Amniotic epithelial cell (primary cell): ENCODE measurements around the gene MRTFB.

ENCODE experiments used
- DNase-seq: peaks from one replicate; pipeline ENCODE4 v3.0.0-alpha.2; 2010; ENCODE audit warnings: low read depth

MRTFB gene

GRCh38 chr16:14062261-14062660 lies 8.9 kb upstream of the MRTFB start:
- no peak for DNase-seq

GRCh38 chr16:14063618-14064581 lies 7.2 kb upstream of the MRTFB start:
- DNase-seq = no peak

- DNase-seq = no peak
These were observed 1.3 kb upstream of the MRTFB start for GRCh38 chr16:14069818-14070217.

- DNase-seq = no peak
These were observed 603 bp upstream of the MRTFB start for GRCh38 chr16:14070555-14070876.

GRCh38 chr16:14071576-14072271 lies 605 bp downstream of the MRTFB start:
- DNase-seq = no peak

- DNase-seq = no peak
These were observed 1.2 kb downstream of the MRTFB start for GRCh38 chr16:14072360-14072759.

- DNase-seq = no peak
These were observed 3.4 kb downstream of the MRTFB start for GRCh38 chr16:14074544-14074943.

GRCh38 chr16:14077918-14078317 lies 6.8 kb downstream of the MRTFB start:
- no peak for DNase-seq

GRCh38 chr16:14086477-14086876 lies 15.4 kb downstream of the MRTFB start:
- DNase-seq = no peak

- no peak for DNase-seq
These were observed 16.1 kb downstream of the MRTFB start for GRCh38 chr16:14087181-14087580.

- DNase-seq = no peak
These were observed 16.6 kb downstream of the MRTFB start for GRCh38 chr16:14087590-14088154.

- DNase-seq = peak; percentile 69
These were observed 17.1 kb downstream of the MRTFB start for GRCh38 chr16:14088155-14088753.

- no peak for DNase-seq
These were observed 18.2 kb downstream of the MRTFB start for GRCh38 chr16:14089283-14089823.

GRCh38 chr16:14092561-14092960 lies 21.4 kb downstream of the MRTFB start:
- DNase-seq = no peak

GRCh38 chr16:14095883-14096551 lies 24.9 kb downstream of the MRTFB start:
- DNase-seq = no peak

- no peak for DNase-seq
These were observed 26.3 kb downstream of the MRTFB start for GRCh38 chr16:14097182-14097959.

GRCh38 chr16:14098081-14098480 lies 27.0 kb downstream of the MRTFB start:
- peak; percentile 21 for DNase-seq

GRCh38 chr16:14100825-14101224 lies 29.7 kb downstream of the MRTFB start:
- DNase-seq = no peak

- DNase-seq = no peak
These were observed 30.3 kb downstream of the MRTFB start for GRCh38 chr16:14101415-14101814.

- DNase-seq = no peak
These were observed 32.0 kb downstream of the MRTFB start for GRCh38 chr16:14102925-14103720.
